ENCODE data around the gene PHKB.
A peak's percentile ranks its signal among the peaks of the same experiment; 100 is the strongest.
"Not testable (repeated sequence)": the region's sequence is repeated elsewhere in the genome, so short reads cannot be mapped to it uniquely, and the experiment has no call there.

The PHKB gene

GRCh38 chr16:47460711-47461597 lies at the start of gene PHKB, which contains the start of gene ITFG1:
Gene PHKB, plus strand, starts transcription at chr16:47461331. Its CDS starts 20 bp downstream, at chr16:47461351.
Gene ITFG1, minus strand, starts transcription at chr16:47461063. Its CDS starts 18 bp downstream, at chr16:47461045.
- peak; percentile 65 for DNase-seq

- DNase-seq, result no peak
Observed at GRCh38 chr16:47413041-47413440, 48.1 kb upstream of the PHKB start.

- no peak for DNase-seq
Observed at GRCh38 chr16:47416869-47417268, 44.3 kb upstream of the PHKB start.

GRCh38 chr16:47424846-47425245 lies 36.3 kb upstream of the PHKB start:
- no peak for DNase-seq

- DNase-seq, result no peak
Observed at GRCh38 chr16:47426806-47427205, 34.3 kb upstream of the PHKB start.

GRCh38 chr16:47431960-47432359 lies 29.2 kb upstream of the PHKB start:
- DNase-seq, result no peak

GRCh38 chr16:47434274-47434673 lies 26.9 kb upstream of the PHKB start:
- not testable (repeated sequence) for DNase-seq

- DNase-seq, result not testable (repeated sequence)
Observed at GRCh38 chr16:47440066-47440465, 21.1 kb upstream of the PHKB start.

GRCh38 chr16:47442884-47443283 lies 18.2 kb upstream of the PHKB start:
- not testable (repeated sequence) for DNase-seq

GRCh38 chr16:47446431-47446830 lies 14.7 kb upstream of the PHKB start:
- no peak for DNase-seq

- DNase-seq, result no peak
Observed at GRCh38 chr16:47448830-47449575, 12.1 kb upstream of the PHKB start.

GRCh38 chr16:47449788-47450187 lies 11.3 kb upstream of the PHKB start:
- no peak for DNase-seq

- no peak for DNase-seq
Observed at GRCh38 chr16:47458331-47458730, 2.8 kb upstream of the PHKB start.

- DNase-seq, result no peak
Observed at GRCh38 chr16:47459603-47460002, 1.5 kb upstream of the PHKB start.

- no peak for DNase-seq
Observed at GRCh38 chr16:47460359-47460710, 796 bp upstream of the PHKB start.

GRCh38 chr16:47461598-47462266 lies 601 bp downstream of the PHKB start:
- DNase-seq, result no peak

GRCh38 chr16:47463771-47464624 lies 2.9 kb downstream of the PHKB start:
- no peak for DNase-seq

- no peak for DNase-seq
Observed at GRCh38 chr16:47465919-47466630, 4.9 kb downstream of the PHKB start.

- DNase-seq, result no peak
Observed at GRCh38 chr16:47467501-47467900, 6.4 kb downstream of the PHKB start.

- DNase-seq, result not testable (repeated sequence)
Observed at GRCh38 chr16:47468070-47468689, 7.0 kb downstream of the PHKB start.

- DNase-seq, result no peak
Observed at GRCh38 chr16:47469227-47469626, 8.1 kb downstream of the PHKB start.

Measured in NCI-H524 treated with DMSO at 0.1 percent for 48 hours (cell line).